ENCODE measurements around the gene EVI5.
"Not testable (repeated sequence)": the region's sequence is repeated elsewhere in the genome, so short reads cannot be mapped to it uniquely, and the experiment has no call there.

The EVI5 gene

GRCh38 chr1:92679980-92680379, 104.9 kb downstream of the EVI5 start:
- no peak for DNase-seq

GRCh38 chr1:92663775-92664174, 121.1 kb downstream of the EVI5 start:
- no peak for DNase-seq

GRCh38 chr1:92662048-92662447, 122.9 kb downstream of the EVI5 start:
- no peak for DNase-seq

GRCh38 chr1:92657701-92658100, 127.2 kb downstream of the EVI5 start:
- no peak for DNase-seq

GRCh38 chr1:92655197-92655801, 129.6 kb downstream of the EVI5 start:
- DNase-seq: no peak

GRCh38 chr1:92653605-92654381, 131.1 kb downstream of the EVI5 start:
- no peak for DNase-seq

- DNase-seq: not testable (repeated sequence)
Observed at GRCh38 chr1:92640686-92641085, 144.2 kb downstream of the EVI5 start.

- no peak for DNase-seq
Observed at GRCh38 chr1:92638498-92638897, 146.4 kb downstream of the EVI5 start.

- DNase-seq: not testable (repeated sequence)
Observed at GRCh38 chr1:92635203-92635602, 149.7 kb downstream of the EVI5 start.

GRCh38 chr1:92623187-92623778, 161.6 kb downstream of the EVI5 start:
- no peak for DNase-seq

GRCh38 chr1:92619466-92620189, 165.3 kb downstream of the EVI5 start:
- DNase-seq: no peak

- no peak for DNase-seq
Observed at GRCh38 chr1:92601044-92601443, 183.9 kb downstream of the EVI5 start.

- DNase-seq: no peak
Observed at GRCh38 chr1:92599184-92599583, 185.7 kb downstream of the EVI5 start.

- DNase-seq: not testable (repeated sequence)
Observed at GRCh38 chr1:92589361-92589760, 195.5 kb downstream of the EVI5 start.

- DNase-seq: no peak
Observed at GRCh38 chr1:92587445-92587844, 197.5 kb downstream of the EVI5 start.

- DNase-seq: no peak
Observed at GRCh38 chr1:92585831-92586230, 199.1 kb downstream of the EVI5 start.

- DNase-seq: not testable (repeated sequence)
Observed at GRCh38 chr1:92584810-92585209, 200.1 kb downstream of the EVI5 start.

GRCh38 chr1:92583821-92584760, 200.8 kb downstream of the EVI5 start:
- no peak for DNase-seq

- DNase-seq: no peak
Observed at GRCh38 chr1:92577261-92577895, 207.5 kb downstream of the EVI5 start.

- no peak for DNase-seq
Observed at GRCh38 chr1:92575123-92575522, 209.8 kb downstream of the EVI5 start.

- no peak for DNase-seq
Observed at GRCh38 chr1:92572520-92572919, 212.4 kb downstream of the EVI5 start.

- no peak for DNase-seq
Observed at GRCh38 chr1:92571578-92571977, 213.3 kb downstream of the EVI5 start.

Data from NCI-H1436 treated with DMSO at 0.1 percent for 48 hours (cell line).